Eye (tissue), 1 donor: ENCODE data around the gene DCANP1.
"Not testable (repeated sequence)": the region's sequence is repeated elsewhere in the genome, so short reads cannot be mapped to it uniquely, and the experiment has no call there.

Experiments
- DNase-seq: peaks from one replicate; pipeline ENCODE4 v3.0.0-alpha.2; 2015

The DCANP1 gene

GRCh38 chr5:135447298-135447929 is at the start of gene DCANP1:
Gene DCANP1 (minus strand): TSS chr5:135447348. CDS start chr5:135447108, 240 bp downstream.
- no peak for DNase-seq

GRCh38 chr5:135495531-135495930 is 48.4 kb upstream of the DCANP1 start:
- not testable (repeated sequence) for DNase-seq

- DNase-seq: no peak
These were observed 47.0 kb upstream of the DCANP1 start for GRCh38 chr5:135494196-135494595.

- DNase-seq: no peak
These were observed 46.4 kb upstream of the DCANP1 start for GRCh38 chr5:135493406-135494180.

- no peak for DNase-seq
These were observed 45.1 kb upstream of the DCANP1 start for GRCh38 chr5:135492319-135492626.

GRCh38 chr5:135491552-135492318 is 44.6 kb upstream of the DCANP1 start:
- DNase-seq: peak; percentile 65

GRCh38 chr5:135491038-135491551 is 43.9 kb upstream of the DCANP1 start:
- DNase-seq: peak; percentile 62

GRCh38 chr5:135490245-135491037 is 43.3 kb upstream of the DCANP1 start:
- DNase-seq: no peak

GRCh38 chr5:135489466-135490244 is 42.5 kb upstream of the DCANP1 start:
- peak; percentile 84 for DNase-seq

- DNase-seq: peak; percentile 96
These were observed 41.7 kb upstream of the DCANP1 start for GRCh38 chr5:135488727-135489465.

- DNase-seq: peak; percentile 60
These were observed 40.8 kb upstream of the DCANP1 start for GRCh38 chr5:135487839-135488514.

- DNase-seq: no peak
These were observed 39.9 kb upstream of the DCANP1 start for GRCh38 chr5:135487037-135487395.

- DNase-seq: no peak
These were observed 39.2 kb upstream of the DCANP1 start for GRCh38 chr5:135486131-135487036.

- DNase-seq: no peak
These were observed 37.5 kb upstream of the DCANP1 start for GRCh38 chr5:135484674-135485086.

GRCh38 chr5:135483254-135483653 is 36.1 kb upstream of the DCANP1 start:
- no peak for DNase-seq

GRCh38 chr5:135482381-135482933 is 35.3 kb upstream of the DCANP1 start:
- DNase-seq: peak; percentile 52

GRCh38 chr5:135481909-135482311 is 34.8 kb upstream of the DCANP1 start:
- DNase-seq: no peak

GRCh38 chr5:135481387-135481786 is 34.2 kb upstream of the DCANP1 start:
- DNase-seq: no peak

GRCh38 chr5:135480511-135480910 is 33.4 kb upstream of the DCANP1 start:
- DNase-seq: no peak
